Stimulated activated CD8-positive, alpha-beta memory T cell treated with anti-CD3 and anti-CD28 coated beads, Interleukin-7, amount 100 ng/mL, for 4 hours (primary cell): ENCODE data around the gene C19orf67.

Source experiments
- DNase-seq, 2 donors: peaks; one replicate each; pipeline ENCODE4 v3.0.0-alpha.2; 2020; ENCODE audit warnings: low read depth in 2 of 2

The C19orf67 gene

DNA sequence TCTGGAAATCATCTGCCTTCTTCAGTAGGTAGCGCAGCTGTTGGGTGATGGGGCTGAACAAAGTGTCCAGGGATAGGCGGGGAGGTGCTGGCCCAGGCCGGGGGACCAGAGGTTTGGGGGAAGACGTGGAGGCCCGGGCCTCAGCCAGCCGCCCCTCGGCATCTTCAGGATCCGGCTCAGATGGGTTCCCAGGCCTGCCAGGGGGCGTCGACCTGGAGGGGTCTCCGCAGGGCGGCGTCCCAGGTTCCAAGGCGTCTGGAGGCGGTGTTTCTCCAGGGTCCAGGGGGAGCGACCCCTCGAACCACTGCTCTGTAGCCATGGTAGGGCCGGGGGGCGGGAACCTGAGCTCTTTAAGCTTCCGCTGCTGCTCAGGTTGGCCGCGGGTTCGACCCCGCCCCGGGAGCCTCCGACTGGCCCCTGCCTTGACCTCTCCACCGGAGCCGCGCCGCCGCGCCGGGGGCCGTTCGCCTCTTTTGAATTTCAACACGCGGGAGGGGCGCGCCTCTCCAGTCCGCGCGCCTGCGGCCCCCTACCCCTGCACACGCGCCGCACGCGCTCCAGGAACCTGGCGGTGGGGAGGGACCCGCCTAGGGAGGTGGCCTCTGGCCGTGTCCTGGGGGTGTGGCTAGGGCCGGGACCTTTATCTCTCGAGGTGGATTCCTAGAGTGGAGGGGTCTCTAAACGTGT, at the start of gene C19orf67:
Gene C19orf67, minus strand, starts transcription at position 475 of the 687 bp plus-strand sequence. Its CDS starts 156 bp downstream, at position 319.
- no peak for DNase-seq

DNA sequence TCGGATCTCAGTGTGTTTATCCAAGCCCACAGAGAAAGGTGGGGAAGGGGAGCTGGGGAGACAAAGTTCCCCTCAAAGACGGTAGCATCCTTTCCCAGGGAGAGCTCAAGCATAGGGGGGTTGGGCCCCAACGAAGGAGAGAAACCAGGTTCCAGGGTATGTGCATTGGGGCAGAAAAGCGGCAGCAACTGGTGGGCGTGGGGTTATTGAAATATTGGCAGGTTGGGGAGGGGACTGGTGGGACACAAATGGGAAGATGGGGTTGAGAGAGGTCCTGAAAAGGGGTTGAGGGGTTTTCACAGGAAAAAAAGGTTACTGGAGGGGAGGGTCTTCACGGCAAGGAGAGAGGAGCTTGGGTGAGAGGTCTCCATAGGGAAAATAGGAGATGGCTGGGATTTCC, 49.8 kb upstream of the C19orf67 start:
- no peak for DNase-seq

GRCh38 chr19:14127929-14128509, 42.4 kb upstream of the C19orf67 start:
- DNase-seq: no peak

- no peak for DNase-seq
These were observed 41.6 kb upstream of the C19orf67 start for GRCh38 chr19:14127176-14127575.

GRCh38 chr19:14122924-14123323, 37.3 kb upstream of the C19orf67 start:
- DNase-seq: no peak

- no peak for DNase-seq
These were observed 34.9 kb upstream of the C19orf67 start for GRCh38 chr19:14120497-14120780.

- DNase-seq: no peak
These were observed 34.3 kb upstream of the C19orf67 start for GRCh38 chr19:14119644-14120496.

- no peak for DNase-seq
These were observed 33.6 kb upstream of the C19orf67 start for GRCh38 chr19:14119146-14119545.

DNA sequence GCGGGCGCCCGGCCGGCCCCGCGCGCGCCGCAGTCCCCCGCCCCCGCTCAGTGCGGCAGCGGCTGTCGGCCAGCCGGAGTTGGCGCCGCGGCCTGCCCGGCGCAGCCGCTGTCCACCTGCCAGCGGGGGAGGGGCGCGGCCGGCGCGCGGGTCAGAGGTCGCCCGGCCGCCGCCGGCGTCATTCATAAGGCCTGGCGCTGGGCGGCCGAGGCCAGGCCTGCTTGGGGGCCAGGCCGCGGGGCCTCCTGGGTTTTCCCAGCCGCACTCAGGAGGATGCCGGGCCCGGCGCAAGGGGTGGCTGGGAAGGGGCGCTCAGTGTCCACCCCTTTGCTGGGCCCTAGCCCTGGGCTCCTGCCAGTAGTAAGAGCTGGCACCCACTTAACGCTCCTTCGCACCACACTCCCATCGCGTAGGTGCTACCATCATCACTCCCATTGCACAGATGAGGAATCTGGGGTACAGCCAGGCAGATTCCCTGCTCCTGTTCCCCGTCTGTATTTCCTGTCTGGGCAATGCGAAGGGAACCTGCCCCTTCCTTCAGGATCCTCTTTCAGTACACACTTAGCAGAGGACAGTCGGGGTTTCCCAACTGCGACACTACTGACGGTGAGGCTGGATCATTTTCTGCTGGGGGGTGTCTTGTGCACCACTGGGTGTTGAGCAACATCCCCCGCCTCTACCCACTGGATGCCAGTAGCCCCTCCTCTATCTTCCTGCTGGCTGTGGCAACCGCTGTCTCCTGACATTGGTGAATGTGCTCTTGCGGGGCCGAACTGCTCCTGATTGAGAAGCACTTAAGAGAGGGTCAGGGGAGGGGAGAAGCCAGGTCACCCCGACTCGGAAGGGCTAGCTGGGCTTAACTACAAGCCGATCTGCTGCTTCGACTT, 32.8 kb upstream of the C19orf67 start:
- peak in 1 of 2 donors; percentile 29 for DNase-seq

DNA sequence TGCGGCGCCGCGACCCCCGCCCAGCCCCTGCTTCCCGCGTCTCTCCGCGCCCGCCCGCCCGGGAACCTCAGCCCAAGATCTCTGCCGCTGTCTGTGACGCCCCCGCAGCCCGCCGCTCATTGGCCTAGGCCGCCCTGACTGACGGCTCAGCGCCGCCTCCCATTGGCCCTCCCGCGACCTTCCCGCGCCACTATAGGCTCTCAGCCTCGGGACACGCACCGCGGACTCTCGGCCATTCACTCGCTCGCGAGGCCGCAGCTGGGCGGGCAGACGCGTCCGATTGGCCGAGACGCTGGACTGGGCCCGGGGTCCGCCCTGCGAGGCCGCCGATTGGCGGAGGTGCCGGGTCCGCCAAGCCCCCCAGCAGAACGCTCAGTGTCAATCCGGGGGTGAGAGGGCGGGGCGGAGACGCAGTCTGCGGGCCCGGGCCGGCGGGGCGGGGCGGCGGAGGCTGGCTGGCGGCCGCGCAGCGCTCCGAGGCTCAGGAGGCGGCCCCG, 32.1 kb upstream of the C19orf67 start, which contains the start of gene PRKACA:
Gene PRKACA, minus strand, starts transcription at position 95 of the 497 bp plus-strand sequence. CDS start 215 bp downstream, outside the sequence.
- peak; percentile 96 to 99 for DNase-seq

GRCh38 chr19:14116918-14117578, 31.5 kb upstream of the C19orf67 start:
- DNase-seq: no peak

GRCh38 chr19:14116525-14116917, 30.9 kb upstream of the C19orf67 start:
- DNase-seq: no peak

DNA sequence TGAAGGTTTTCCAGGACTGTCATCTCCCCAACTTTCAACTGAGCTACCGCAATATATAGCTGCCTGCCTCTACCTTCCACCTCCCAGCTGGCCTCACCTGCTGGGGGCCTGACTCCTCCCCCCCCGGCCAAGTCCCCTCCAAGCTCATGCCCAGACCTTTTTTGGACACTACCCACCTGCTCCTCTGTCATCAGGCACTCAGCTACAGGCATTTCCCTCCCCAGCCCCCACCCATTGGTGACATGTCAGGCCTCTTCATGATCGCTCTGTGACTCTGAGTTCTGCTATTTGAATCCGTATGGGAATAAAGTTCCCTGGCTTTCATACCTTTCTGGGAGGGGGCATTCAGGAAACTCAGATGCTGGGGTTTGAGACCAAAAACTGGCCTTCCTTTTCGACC, 30.2 kb upstream of the C19orf67 start:
- DNase-seq: no peak

- DNase-seq: peak in 1 of 2 donors; percentile 26
These were observed 29.3 kb upstream of the C19orf67 start for GRCh38 chr19:14114854-14115253.

DNA sequence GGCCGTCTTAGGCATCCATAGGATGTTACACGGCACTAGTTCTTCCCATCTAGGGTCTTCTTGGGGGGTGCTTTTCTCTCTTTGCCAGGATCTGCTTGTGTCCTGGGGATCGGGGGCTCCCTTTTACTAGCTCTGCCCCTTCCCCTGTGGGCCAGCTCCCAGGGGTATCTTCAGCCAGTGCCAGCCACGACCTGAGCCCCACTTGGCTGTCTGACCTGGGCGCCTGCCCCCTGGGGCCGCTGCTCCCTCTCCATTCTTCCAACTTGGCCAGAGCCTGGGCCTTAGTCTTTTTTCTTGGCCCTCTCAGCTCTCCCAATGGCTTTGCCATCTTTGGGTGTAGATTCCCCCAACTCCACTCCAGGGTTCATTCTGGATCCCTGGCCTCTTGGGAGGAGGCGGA, 28.9 kb upstream of the C19orf67 start:
- no peak for DNase-seq

DNA sequence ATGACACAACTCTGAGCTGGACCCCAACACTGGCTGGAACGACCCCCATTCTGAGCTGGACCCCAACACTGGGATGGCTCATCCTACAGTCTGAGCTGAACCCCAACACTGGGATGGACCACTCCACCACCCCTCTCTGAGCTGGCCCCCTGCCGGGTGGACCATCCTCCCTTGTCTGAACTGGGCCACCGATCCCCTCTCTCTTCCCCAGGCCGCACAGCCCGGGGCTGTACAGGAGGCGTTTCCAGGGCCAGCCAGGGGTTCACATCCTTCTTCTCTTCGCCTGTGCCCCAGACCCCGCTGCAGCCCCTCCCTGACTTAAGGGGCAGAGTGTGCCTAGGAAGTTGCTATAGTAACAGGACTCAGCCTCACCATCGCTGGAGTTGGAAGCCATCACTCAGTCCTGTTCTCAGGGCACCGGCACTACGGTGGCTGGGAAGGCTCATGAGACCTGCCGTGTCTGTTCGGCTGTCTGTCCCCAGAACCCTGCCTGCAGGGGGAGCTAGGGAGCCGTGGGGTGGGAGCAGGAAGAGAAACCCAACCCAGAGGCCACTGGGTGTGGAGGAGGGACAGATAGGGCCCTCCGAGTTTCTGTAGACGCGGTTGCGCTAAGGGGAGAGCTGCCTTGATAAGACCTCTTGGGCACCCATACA, 28.3 kb upstream of the C19orf67 start:
- no peak for DNase-seq

- no peak for DNase-seq
These were observed 27.3 kb upstream of the C19orf67 start for GRCh38 chr19:14112809-14113385.

- DNase-seq: no peak
These were observed 26.6 kb upstream of the C19orf67 start for GRCh38 chr19:14112051-14112808.

DNA sequence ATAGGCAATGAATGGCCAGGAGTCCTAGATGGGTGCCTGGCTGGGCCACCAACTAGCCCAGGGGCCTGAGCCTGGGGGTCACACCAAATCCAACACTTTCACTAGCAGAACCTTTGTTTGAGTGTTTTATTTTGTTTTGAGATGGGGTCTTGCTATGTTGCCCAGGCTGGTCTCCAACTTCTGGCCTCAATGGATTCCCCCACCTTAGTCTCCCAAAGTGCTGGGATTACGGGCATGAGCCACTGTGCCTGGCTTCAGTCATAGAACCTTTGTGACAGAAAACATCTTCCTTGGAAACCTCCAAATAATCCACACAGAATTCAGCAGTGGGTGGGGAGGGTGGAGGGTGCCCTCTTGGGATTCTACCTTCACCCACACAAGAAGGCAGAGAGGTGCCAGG, 25.9 kb upstream of the C19orf67 start:
- no peak for DNase-seq
